Measurements from ENCODE around the gene C1orf115. TPM values are rescaled to one million over a fixed set of nuclear protein-coding genes. Genes with fewer than 3 reads are reported as not detected.
"Not testable (repeated sequence)": the region's sequence is repeated elsewhere in the genome, so short reads cannot be mapped to it uniquely, and the experiment has no call there.

Gene C1orf115
- total RNA-seq, 1 donor from 2014 or later = 1.3 TPM

DNA sequence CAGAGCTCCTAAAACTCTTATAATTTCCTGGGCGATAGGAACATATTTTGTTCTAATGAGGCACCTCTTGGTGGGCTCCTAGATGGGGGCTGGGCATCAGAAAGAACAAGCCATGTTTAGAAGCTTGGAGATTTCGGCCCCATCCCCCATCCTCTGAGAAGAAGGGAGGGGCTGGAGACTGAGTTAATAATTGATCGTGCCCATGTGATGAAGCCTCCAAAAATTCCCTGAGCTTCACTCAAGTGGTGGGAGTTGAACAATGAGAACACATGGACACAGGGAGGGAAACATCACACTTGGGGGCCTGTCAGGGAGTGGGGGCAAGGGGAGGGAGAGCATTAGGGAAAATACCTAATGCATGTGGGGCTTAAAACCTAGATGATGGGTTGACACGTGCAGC lies 18.1 kb downstream of the C1orf115 start:
- no peaks in the 10 kb centered on the region for H3K27me3 ChIP-seq (ENCODE audit: control insufficient read depth, insufficient read depth, low read length)
- H3K36me3 ChIP-seq (ENCODE audit: control insufficient read depth, insufficient read depth, low read length) = no peaks in the 10 kb centered on the region
- DNase-seq (ENCODE audit: low read depth) = no peak
- no peak overlapping the region for H3K4me3 ChIP-seq (ENCODE audit: low read depth, low read length)
- TF ChIP-seq, protein P1, sequence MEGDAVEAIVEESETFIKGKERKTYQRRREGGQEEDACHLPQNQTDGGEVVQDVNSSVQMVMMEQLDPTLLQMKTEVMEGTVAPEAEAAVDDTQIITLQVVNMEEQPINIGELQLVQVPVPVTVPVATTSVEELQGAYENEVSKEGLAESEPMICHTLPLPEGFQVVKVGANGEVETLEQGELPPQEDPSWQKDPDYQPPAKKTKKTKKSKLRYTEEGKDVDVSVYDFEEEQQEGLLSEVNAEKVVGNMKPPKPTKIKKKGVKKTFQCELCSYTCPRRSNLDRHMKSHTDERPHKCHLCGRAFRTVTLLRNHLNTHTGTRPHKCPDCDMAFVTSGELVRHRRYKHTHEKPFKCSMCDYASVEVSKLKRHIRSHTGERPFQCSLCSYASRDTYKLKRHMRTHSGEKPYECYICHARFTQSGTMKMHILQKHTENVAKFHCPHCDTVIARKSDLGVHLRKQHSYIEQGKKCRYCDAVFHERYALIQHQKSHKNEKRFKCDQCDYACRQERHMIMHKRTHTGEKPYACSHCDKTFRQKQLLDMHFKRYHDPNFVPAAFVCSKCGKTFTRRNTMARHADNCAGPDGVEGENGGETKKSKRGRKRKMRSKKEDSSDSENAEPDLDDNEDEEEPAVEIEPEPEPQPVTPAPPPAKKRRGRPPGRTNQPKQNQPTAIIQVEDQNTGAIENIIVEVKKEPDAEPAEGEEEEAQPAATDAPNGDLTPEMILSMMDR (IDR thresholded peaks at IDR 0.05; ENCODE audit: insufficient read depth, low read length, severe bottlenecking) = no peak
- FAIRE-seq = no peak

- H3K36me3 ChIP-seq (ENCODE audit: control insufficient read depth, insufficient read depth, low read length) = no peaks in the 10 kb centered on the region
- DNase-seq (ENCODE audit: low read depth) (no peak), FAIRE-seq (no peak)
- no peak overlapping the region for H3K4me3 ChIP-seq (ENCODE audit: low read depth, low read length)
- H3K27me3 ChIP-seq (ENCODE audit: control insufficient read depth, insufficient read depth, low read length) = no peaks in the 10 kb centered on the region
- TF ChIP-seq, protein P1 (IDR thresholded peaks at IDR 0.05; ENCODE audit: insufficient read depth, low read length, severe bottlenecking) = no peak
These were observed 19.0 kb downstream of the C1orf115 start for GRCh38 chr1:220708936-220709801.

DNA sequence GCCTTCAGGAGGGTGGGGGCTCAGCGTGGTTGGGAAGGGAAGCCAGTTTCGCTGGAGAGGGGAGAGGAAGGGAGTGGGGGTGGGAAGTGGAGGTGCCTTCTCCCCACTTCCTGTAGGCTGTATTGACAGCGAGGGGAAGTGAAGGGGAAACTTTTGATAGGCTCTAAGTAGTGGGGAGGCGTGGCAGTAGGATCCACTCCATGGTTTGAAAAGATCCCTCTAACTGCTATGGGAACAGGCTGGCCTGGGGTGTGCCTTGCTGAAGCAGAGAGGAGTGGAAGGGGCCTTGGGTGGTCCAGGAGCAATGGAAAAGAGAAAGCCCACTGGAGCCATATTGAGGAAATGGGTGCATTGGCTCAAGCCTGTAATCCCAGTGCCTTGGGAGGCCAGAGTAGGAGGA lies 20.2 kb downstream of the C1orf115 start:
- FAIRE-seq (no peak), DNase-seq (ENCODE audit: low read depth) (no peak)
- Histone ChIP-seq H3K27me3 (ENCODE audit: control insufficient read depth, insufficient read depth, low read length) (no peaks in the 10 kb centered on the region), H3K4me3 (ENCODE audit: low read depth, low read length) (no peak overlapping the region), H3K36me3 (ENCODE audit: control insufficient read depth, insufficient read depth, low read length) (no peaks in the 10 kb centered on the region)
- TF ChIP-seq, protein P1 (IDR thresholded peaks at IDR 0.05; ENCODE audit: insufficient read depth, low read length, severe bottlenecking) = no peak

DNA sequence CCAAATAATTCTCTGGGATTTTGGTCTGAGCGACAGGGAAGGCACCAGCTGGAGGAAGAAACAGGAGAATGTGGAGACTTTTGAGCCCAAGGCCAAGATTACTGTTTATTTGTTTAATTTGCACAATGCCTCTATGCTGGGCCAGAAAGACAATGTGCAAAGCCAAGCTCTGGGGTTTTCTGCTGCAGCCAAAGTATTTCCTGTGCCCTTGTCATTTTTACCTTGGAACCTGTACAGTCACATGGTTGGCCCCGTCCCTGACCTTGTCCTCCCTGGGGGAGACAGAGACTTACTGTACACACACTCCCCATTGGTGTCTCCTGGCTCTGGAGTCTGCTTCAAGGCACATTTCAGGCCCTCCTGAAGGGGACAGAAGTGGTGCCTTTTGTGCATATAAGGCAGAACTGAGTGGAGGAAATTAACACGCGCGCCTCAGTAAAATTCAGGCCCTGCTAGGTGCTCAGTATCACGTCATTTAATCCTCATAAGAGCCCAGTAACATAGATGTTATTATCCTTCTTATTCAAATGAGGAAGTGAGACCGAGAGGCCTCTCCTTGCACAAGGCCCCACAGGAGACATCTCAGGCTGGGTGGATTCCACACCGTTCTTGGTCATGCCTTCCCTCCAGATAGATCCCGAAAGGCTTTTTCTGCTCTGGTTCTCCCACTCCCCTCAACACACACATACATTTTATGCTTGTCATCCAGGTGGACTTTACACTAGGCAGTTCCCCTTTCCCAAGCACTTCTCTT lies 21.1 kb downstream of the C1orf115 start:
- FAIRE-seq = peak; percentile 28
- TF ChIP-seq, protein P1 (IDR thresholded peaks at IDR 0.05; ENCODE audit: insufficient read depth, low read length, severe bottlenecking) = no peak

DNA sequence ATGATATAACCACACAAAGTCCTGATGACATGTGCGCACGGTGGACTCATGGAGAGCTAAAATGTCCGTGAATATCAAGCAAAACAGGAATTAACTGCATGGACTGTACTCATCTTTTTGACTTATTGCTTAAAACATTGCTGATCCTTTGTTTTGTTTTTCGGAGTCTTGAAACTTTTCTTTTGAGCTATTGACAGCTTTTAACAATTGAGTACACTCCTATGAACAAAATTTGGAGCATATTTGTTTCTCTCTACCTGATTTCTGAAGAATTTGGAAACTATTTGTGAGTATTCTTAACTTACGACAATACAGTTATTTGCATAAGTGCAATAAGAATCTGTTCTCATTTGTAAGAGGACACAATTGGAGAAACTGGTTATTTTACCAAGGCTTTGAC lies 25.8 kb downstream of the C1orf115 start:
- DNase-seq (ENCODE audit: low read depth); H3K27me3 ChIP-seq (ENCODE audit: control insufficient read depth, insufficient read depth, low read length); H3K36me3 ChIP-seq (ENCODE audit: control insufficient read depth, insufficient read depth, low read length); H3K4me3 ChIP-seq (ENCODE audit: low read depth, low read length); FAIRE-seq: not testable (repeated sequence)

More for the DNA sequence above, 21.1 kb downstream of the C1orf115 start:
- no peak overlapping the region for H3K4me3 ChIP-seq (ENCODE audit: low read depth, low read length)
- no peak for DNase-seq (ENCODE audit: low read depth)
- no peaks in the 10 kb centered on the region for H3K36me3 ChIP-seq (ENCODE audit: control insufficient read depth, insufficient read depth, low read length)
- H3K27me3 ChIP-seq (ENCODE audit: control insufficient read depth, insufficient read depth, low read length) = no peaks in the 10 kb centered on the region
